ENCODE measurements around the gene SUOX. TPM values are rescaled to one million over a fixed set of nuclear protein-coding genes. Genes with fewer than 3 reads are reported as not detected.

Gene SUOX
- total and polyA plus RNA-seq, 2 experiments from 2014 or later, result 25.6 to 30.2 TPM

DNA sequence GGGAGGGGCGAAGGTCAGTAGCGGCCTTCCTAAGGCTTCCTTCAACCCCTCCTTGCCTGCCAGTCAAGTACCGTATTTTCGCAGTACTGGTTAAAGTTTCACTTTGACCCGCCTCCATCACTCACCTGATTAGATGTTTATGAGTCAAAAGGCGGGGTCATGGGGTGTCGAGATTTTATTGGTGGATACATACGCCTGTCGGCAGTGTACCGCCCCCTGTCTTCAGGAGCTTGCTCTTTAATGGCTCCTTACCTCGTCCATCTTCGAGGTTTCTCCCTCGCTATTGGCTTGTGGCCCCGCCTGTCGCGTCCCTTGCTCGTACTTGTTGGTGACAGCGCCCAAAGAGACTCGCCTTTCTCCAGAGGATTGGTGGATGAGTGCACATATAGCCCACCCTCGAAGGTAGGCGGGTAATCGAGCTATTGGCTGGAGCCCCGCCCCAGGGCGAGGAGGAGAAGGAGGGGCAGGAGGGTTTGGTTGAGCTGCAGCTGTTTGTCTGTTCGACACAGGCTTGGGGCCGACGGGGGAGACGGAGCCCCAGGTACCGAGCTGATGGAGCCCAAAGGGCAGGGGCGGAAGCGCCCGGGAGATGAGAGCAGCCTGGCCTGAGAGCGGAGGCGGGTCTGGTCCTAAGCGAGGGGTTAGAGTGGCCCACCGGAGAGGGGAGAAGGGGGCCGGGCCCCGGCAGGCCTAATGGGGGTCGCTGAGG is 23.3 kb upstream of the SUOX start, which contains the start of gene RAB5B:
RAB5B (plus strand) TSS at position 480 of the 709 bp plus-strand sequence. CDS start 12,883 bp downstream, outside the sequence.
- TF ChIP-seq EZH2 (IDR thresholded peaks at IDR 0.05; ENCODE audit: borderline replicate concordance) (no peak), EZH2phosphoT487 (IDR thresholded peaks at IDR 0.05; ENCODE audit: low read depth, severe bottlenecking, unreplicated experiment) (no peak)
- TF ChIP-seq, protein P1, sequence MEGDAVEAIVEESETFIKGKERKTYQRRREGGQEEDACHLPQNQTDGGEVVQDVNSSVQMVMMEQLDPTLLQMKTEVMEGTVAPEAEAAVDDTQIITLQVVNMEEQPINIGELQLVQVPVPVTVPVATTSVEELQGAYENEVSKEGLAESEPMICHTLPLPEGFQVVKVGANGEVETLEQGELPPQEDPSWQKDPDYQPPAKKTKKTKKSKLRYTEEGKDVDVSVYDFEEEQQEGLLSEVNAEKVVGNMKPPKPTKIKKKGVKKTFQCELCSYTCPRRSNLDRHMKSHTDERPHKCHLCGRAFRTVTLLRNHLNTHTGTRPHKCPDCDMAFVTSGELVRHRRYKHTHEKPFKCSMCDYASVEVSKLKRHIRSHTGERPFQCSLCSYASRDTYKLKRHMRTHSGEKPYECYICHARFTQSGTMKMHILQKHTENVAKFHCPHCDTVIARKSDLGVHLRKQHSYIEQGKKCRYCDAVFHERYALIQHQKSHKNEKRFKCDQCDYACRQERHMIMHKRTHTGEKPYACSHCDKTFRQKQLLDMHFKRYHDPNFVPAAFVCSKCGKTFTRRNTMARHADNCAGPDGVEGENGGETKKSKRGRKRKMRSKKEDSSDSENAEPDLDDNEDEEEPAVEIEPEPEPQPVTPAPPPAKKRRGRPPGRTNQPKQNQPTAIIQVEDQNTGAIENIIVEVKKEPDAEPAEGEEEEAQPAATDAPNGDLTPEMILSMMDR (IDR thresholded peaks at IDR 0.05; ENCODE audit: poor library complexity), result no peak
- under 1% methylated on average over 35 of the region's 39 CpGs for WGBS (ENCODE audit: low lambda C conversion rate, missing lambda C conversion rate)
- Histone ChIP-seq H3K9me3 (ENCODE audit: low read depth) (no peaks in the 10 kb centered on the region), H4K20me1 (ENCODE audit: insufficient read depth, poor library complexity, severe bottlenecking) (peaks cover 26% of the 10 kb centered on the region), H3K79me2 (peaks cover 55% of the 10 kb centered on the region), H3K4me2 (peak within 1 kb of the TSS; percentile 87), H3K27ac (peak within 1 kb of the TSS; percentile 96), H2AFZ (peak within 1 kb of the TSS; percentile 50), H3K9me2 (replicated peaks; ENCODE audit: insufficient read depth) (no peaks in the 10 kb centered on the region), H3K27me3 (no peaks in the 10 kb centered on the region), H3K4me3 (peak within 1 kb of the TSS; percentile 54), H3K36me3 (replicated peaks; ENCODE audit: insufficient read depth, low read depth) (no peaks in the 10 kb centered on the region), H3K4me1 (ENCODE audit: insufficient read depth) (peaks cover 18% of the 10 kb centered on the region)
- peak; percentile 100 for DNase-seq (ENCODE audit: low spot score)

DNA sequence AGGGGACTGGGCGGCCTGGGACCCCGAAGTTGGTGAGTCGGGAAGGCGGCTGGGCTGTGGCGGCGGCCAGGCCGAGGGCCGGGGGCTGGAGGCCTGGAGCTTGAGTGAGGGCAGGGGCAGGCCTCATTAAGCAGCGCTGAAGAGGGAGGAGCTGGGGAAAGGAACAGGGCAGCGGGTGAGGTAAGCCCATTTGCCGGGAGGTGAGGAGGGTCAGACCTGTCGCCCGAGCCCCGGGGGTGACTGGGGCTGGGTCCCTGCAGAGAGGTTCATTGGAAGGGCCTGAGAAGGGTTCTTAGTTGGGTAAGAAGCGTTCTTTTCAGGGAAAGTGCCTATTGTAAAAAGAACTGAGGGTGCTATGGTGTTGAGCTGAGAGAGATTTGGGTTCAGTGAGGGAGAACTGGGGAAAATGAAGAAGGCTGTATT is 22.8 kb upstream of the SUOX start:
- Histone ChIP-seq H3K9me3 (ENCODE audit: low read depth) (no peaks in the 10 kb centered on the region), H3K27me3 (no peaks in the 10 kb centered on the region), H3K9me2 (replicated peaks; ENCODE audit: insufficient read depth) (no peaks in the 10 kb centered on the region), H3K4me3 (peak overlapping the region; percentile 54), H3K27ac (peak overlapping the region; percentile 96), H3K36me3 (replicated peaks; ENCODE audit: insufficient read depth, low read depth) (no peaks in the 10 kb centered on the region), H4K20me1 (ENCODE audit: insufficient read depth, poor library complexity, severe bottlenecking) (peaks cover 32% of the 10 kb centered on the region), H3K79me2 (peaks cover 55% of the 10 kb centered on the region), H3K4me1 (ENCODE audit: insufficient read depth) (peaks cover 18% of the 10 kb centered on the region), H3K4me2 (peak overlapping the region; percentile 87), H2AFZ (peak overlapping the region; percentile 50)
- DNase-seq (ENCODE audit: low spot score), result peak; percentile 79
- TF ChIP-seq EZH2phosphoT487 (IDR thresholded peaks at IDR 0.05; ENCODE audit: low read depth, severe bottlenecking, unreplicated experiment) (no peak), EZH2 (IDR thresholded peaks at IDR 0.05; ENCODE audit: borderline replicate concordance) (no peak)
- TF ChIP-seq, protein P1 (IDR thresholded peaks at IDR 0.05; ENCODE audit: poor library complexity), result no peak
- WGBS (ENCODE audit: low lambda C conversion rate, missing lambda C conversion rate), result 1% methylated on average over 10 of the region's 15 CpGs

DNA sequence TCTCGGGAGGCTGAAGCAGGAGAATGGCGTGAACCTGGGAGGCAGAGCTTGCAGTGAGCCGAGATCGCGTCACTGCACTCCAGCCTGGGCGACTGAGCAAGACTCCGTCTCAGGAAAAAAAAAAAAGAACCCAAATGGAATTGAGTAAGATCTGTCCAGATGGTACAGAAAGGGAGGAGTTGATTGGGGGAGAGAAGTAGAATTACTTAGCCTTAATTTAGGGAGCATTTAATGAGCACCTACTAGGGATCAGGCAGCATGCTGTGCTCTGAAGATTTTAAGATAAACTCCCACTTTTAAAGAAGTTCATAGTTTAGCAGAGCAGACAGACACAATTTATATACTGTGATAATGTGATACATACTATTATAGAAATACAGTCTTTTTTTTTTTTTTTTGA is 18.7 kb upstream of the SUOX start:
- Histone ChIP-seq H3K4me1 (ENCODE audit: insufficient read depth) (peaks cover 13% of the 10 kb centered on the region), H3K27ac (no peak overlapping the region), H3K9me2 (replicated peaks; ENCODE audit: insufficient read depth) (no peaks in the 10 kb centered on the region), H3K79me2 (peaks cover 88% of the 10 kb centered on the region), H3K4me2 (no peak overlapping the region), H3K36me3 (replicated peaks; ENCODE audit: insufficient read depth, low read depth) (no peaks in the 10 kb centered on the region), H2AFZ (no peak overlapping the region), H3K27me3 (no peaks in the 10 kb centered on the region), H3K9me3 (ENCODE audit: low read depth) (no peaks in the 10 kb centered on the region), H3K4me3 (no peak overlapping the region), H4K20me1 (ENCODE audit: insufficient read depth, poor library complexity, severe bottlenecking) (peaks cover 46% of the 10 kb centered on the region)
- TF ChIP-seq, protein P1 (IDR thresholded peaks at IDR 0.05; ENCODE audit: poor library complexity), result no peak
- no peak for TF ChIP-seq EZH2 (IDR thresholded peaks at IDR 0.05; ENCODE audit: borderline replicate concordance)
- no peak for DNase-seq (ENCODE audit: low spot score)
- WGBS (ENCODE audit: low lambda C conversion rate, missing lambda C conversion rate), result 99% methylated on average over 7 of the region's 7 CpGs

All from hepatocyte (in vitro differentiated cells).